Progenitor cell of endocrine pancreas (in vitro differentiated cells): Measurements from ENCODE around the gene SMAP1. TPM values are rescaled to one million over a fixed set of nuclear protein-coding genes. Genes with fewer than 3 reads are reported as not detected.

ENCODE experiments used
- DNase-seq: peaks from one replicate; pipeline ENCODE4 v3.0.0; 2021; ENCODE audit warnings: low spot score; ENCODE audit not compliant: unreplicated experiment
- H3K27ac Mint-ChIP-seq: 2 replicates; pipeline ENCODE4 v1.8.0; 2021; ENCODE audit warnings: mild to moderate bottlenecking, moderate library complexity, mixed read lengths
- H3K27me3 Mint-ChIP-seq: 2 replicates; pipeline ENCODE4 v1.8.0; 2021; ENCODE audit warnings: mixed read lengths
- H3K36me3 Mint-ChIP-seq: 2 replicates; pipeline ENCODE4 v1.8.0; 2022; ENCODE audit warnings: mixed read lengths; ENCODE audit not compliant: insufficient read depth
- H3K4me1 Mint-ChIP-seq: 2 replicates; pipeline ENCODE4 v1.8.0; 2021; ENCODE audit warnings: low read depth, mixed read lengths
- H3K4me3 Mint-ChIP-seq: 2 replicates; pipeline ENCODE4 v1.8.0; 2021; ENCODE audit warnings: low read depth, mild to moderate bottlenecking, moderate library complexity, mixed read lengths
- H3K9me3 Mint-ChIP-seq: 2 replicates; pipeline ENCODE4 v1.8.0; 2021; ENCODE audit warnings: low read depth, mixed read lengths
- CTCF ChIP-seq: fragments of 200-600 bp; sonication (generic); IDR thresholded peaks from one replicate; pipeline ENCODE4 v1.5.0; 2021; ENCODE audit warnings: antibody characterized with exemption, mild to moderate bottlenecking; ENCODE audit not compliant: unreplicated experiment
- total RNA-seq: library from RNA; stranded (reverse); gene quantifications from 2 replicates; pipeline ENCODE4 v1.2.1, GENCODE V29; 2021

SMAP1 gene
- total RNA-seq, 1 donor from 2014 or later, result 32.8 TPM

GRCh38 chr6:70706491-70707123, 38.9 kb downstream of the SMAP1 start:
- H3K4me1 Mint-ChIP-seq, result peaks cover 8% of the 10 kb centered on the region
- H3K27me3 Mint-ChIP-seq, result no peaks in the 10 kb centered on the region
- peaks cover 1% of the 10 kb centered on the region for H3K36me3 Mint-ChIP-seq
- peak; percentile 72 for TF ChIP-seq CTCF
- H3K9me3 Mint-ChIP-seq, result peaks cover 3% of the 10 kb centered on the region
- H3K4me3 Mint-ChIP-seq, result no peak overlapping the region
- no peak overlapping the region for H3K27ac Mint-ChIP-seq
- no peak for DNase-seq

GRCh38 chr6:70707893-70708292, 40.2 kb downstream of the SMAP1 start:
- Mint-ChIP-seq H3K9me3 (peaks cover 3% of the 10 kb centered on the region), H3K36me3 (peaks cover 1% of the 10 kb centered on the region), H3K4me1 (no peaks in the 10 kb centered on the region), H3K27ac (no peak overlapping the region), H3K27me3 (no peaks in the 10 kb centered on the region), H3K4me3 (no peak overlapping the region)
- TF ChIP-seq CTCF, result no peak
- DNase-seq, result no peak

- no peaks in the 10 kb centered on the region for H3K27me3 Mint-ChIP-seq
- peaks cover 8% of the 10 kb centered on the region for H3K9me3 Mint-ChIP-seq
- no peaks in the 10 kb centered on the region for H3K4me1 Mint-ChIP-seq
- no peak for DNase-seq
- H3K36me3 Mint-ChIP-seq, result peaks cover 6% of the 10 kb centered on the region
- TF ChIP-seq CTCF, result no peak
- H3K27ac Mint-ChIP-seq, result no peak overlapping the region
- H3K4me3 Mint-ChIP-seq, result no peak overlapping the region
These were observed 40.8 kb downstream of the SMAP1 start for GRCh38 chr6:70708448-70708847.

GRCh38 chr6:70709826-70710225, 42.1 kb downstream of the SMAP1 start:
- DNase-seq, result no peak
- Mint-ChIP-seq H3K36me3 (peaks cover 14% of the 10 kb centered on the region), H3K4me1 (no peaks in the 10 kb centered on the region), H3K9me3 (peaks cover 17% of the 10 kb centered on the region), H3K27me3 (no peaks in the 10 kb centered on the region), H3K27ac (peak overlapping the region; percentile 62), H3K4me3 (no peak overlapping the region)
- TF ChIP-seq CTCF, result no peak

GRCh38 chr6:70714716-70715257, 47.1 kb downstream of the SMAP1 start:
- H3K36me3 Mint-ChIP-seq, result peaks cover 23% of the 10 kb centered on the region
- H3K27me3 Mint-ChIP-seq, result no peaks in the 10 kb centered on the region
- no peak for TF ChIP-seq CTCF
- no peak for DNase-seq
- H3K27ac Mint-ChIP-seq, result no peak overlapping the region
- H3K9me3 Mint-ChIP-seq, result peaks cover 22% of the 10 kb centered on the region
- H3K4me1 Mint-ChIP-seq, result no peaks in the 10 kb centered on the region
- no peak overlapping the region for H3K4me3 Mint-ChIP-seq
